B cell (primary cell): Measurements from ENCODE around the gene UNC5B. TPM values are rescaled to one million over a fixed set of nuclear protein-coding genes. Genes with fewer than 3 reads are reported as not detected.

ENCODE experiments used
- ATAC-seq: fragments of 200-7000 bp; cut with Tn5 transposase; one replicate; pipeline ENCODE4 v1.10.0; 2021; ENCODE audit warnings: low read depth, mild to moderate bottlenecking, moderate number of reproducible peaks, moderate library complexity
- CTCF ChIA-PET: fragments of 350-600 bp; sonication (Branson Sonifier 250); formaldehyde crosslinking; loops from one replicate; lab custom pipeline; 2021; ENCODE audit warnings: antibody characterized with exemption, inconsistent platforms; lab: Charles Lee
- POLR2A ChIA-PET: fragments of 350-600 bp; sonication (Branson Sonifier 250); formaldehyde crosslinking; loops from one replicate; lab custom pipeline; 2021; ENCODE audit warnings: antibody characterized with exemption; lab: Charles Lee
- DNase-seq: peaks from one replicate; pipeline ENCODE4 v3.0.0; 2013
- H2AFZ ChIP-seq: 2 replicates; pipeline ENCODE4 v1.6.1; 2012; ENCODE audit warnings: mild to moderate bottlenecking, low read depth, low read length; ENCODE audit not compliant: insufficient read depth, poor library complexity, severe bottlenecking
- H3K27ac ChIP-seq, 2 donors: 1 replicate in 1 of 2; 2 replicates in 1 of 2; pipeline ENCODE4 v1.5.1; 2012 to 2013; ENCODE audit warnings: low read length in 2 of 2, mild to moderate bottlenecking in 2 of 2, moderate library complexity in 1 of 2
- H3K27me3 ChIP-seq, 4 experiments: fragments of 200-600 bp in 1 of 4; sonication (generic) in 1 of 4; replicated peaks in 1 of 4; 1 replicate in 2 of 4; 2 replicates in 2 of 4; pipeline versions ENCODE4 v1.6.1 to v1.7.0; 2013 to 2016; ENCODE audit warnings: low read length in 3 of 4, mild to moderate bottlenecking in 2 of 4, mixed read lengths in 1 of 4, moderate library complexity in 1 of 4; ENCODE audit not compliant: insufficient read depth in 4 of 4, control insufficient read depth in 3 of 4; ENCODE audit errors: control extremely low read depth in 1 of 4
- H3K36me3 ChIP-seq, 2 experiments: replicated peaks in 1 of 2; 1 replicate in 1 of 2; 2 replicates in 1 of 2; pipeline versions ENCODE4 v1.6.1 to v1.7.1; 2013; ENCODE audit warnings: low read length in 1 of 2; ENCODE audit not compliant: insufficient read depth in 2 of 2, control insufficient read depth in 1 of 2; ENCODE audit errors: control extremely low read depth in 1 of 2, extremely low read depth in 1 of 2
- H3K4me1 ChIP-seq, 2 donors: fragments of 200-600 bp in 1 of 2; sonication (generic) in 1 of 2; 1 replicate in 1 of 2; 2 replicates in 1 of 2; pipeline versions ENCODE4 v1.5.1 to v1.6.1; 2013 to 2017; ENCODE audit warnings: low read length in 2 of 2; ENCODE audit not compliant: control insufficient read depth in 2 of 2, insufficient read depth in 2 of 2
- H3K4me2 ChIP-seq: replicated peaks from 2 replicates; pipeline ENCODE3; 2012; ENCODE audit warnings: mild to moderate bottlenecking, low read depth, low read length; ENCODE audit not compliant: poor library complexity, severe bottlenecking
- H3K4me3 ChIP-seq, 5 experiments: fragments of 200-600 bp in 1 of 5; sonication (generic) in 1 of 5; 1 replicate in 3 of 5; 2 replicates in 2 of 5; pipeline versions ENCODE4 v1.5.1 to v1.7.0; 2011 to 2016; ENCODE audit warnings: low read length in 4 of 5, mild to moderate bottlenecking in 4 of 5, low read depth in 2 of 5, control low read depth in 1 of 5, moderate library complexity in 1 of 5; ENCODE audit not compliant: insufficient read depth in 1 of 5; ENCODE audit errors: control extremely low read depth in 1 of 5, extremely low read depth in 1 of 5
- H3K79me2 ChIP-seq: fragments of 200-600 bp; sonication (generic); one replicate; pipeline ENCODE4 v1.6.0; 2016; ENCODE audit warnings: low read length; ENCODE audit not compliant: control insufficient read depth, insufficient read depth
- H3K9ac ChIP-seq: fragments of 200-600 bp; sonication (generic); 2 replicates; pipeline ENCODE4 v1.6.1; 2017; ENCODE audit warnings: mild to moderate bottlenecking, low read length, moderate library complexity
- H3K9me3 ChIP-seq, 3 donors: one replicate each; pipeline versions ENCODE4 v1.6.1 to v1.7.1; 2013; ENCODE audit warnings: low read length in 2 of 3; ENCODE audit not compliant: control insufficient read depth in 2 of 3, insufficient read depth in 1 of 3; ENCODE audit errors: control extremely low read depth in 1 of 3
- H4K20me1 ChIP-seq: 2 replicates; pipeline ENCODE4 v1.6.0; 2012; ENCODE audit warnings: mild to moderate bottlenecking, low read length; ENCODE audit not compliant: insufficient read depth, control insufficient read depth, poor library complexity, severe bottlenecking
- H3K27ac Mint-ChIP-seq: one replicate; pipeline ENCODE4 v1.8.0; 2021; ENCODE audit warnings: mixed read lengths
- H3K27me3 Mint-ChIP-seq: one replicate; pipeline ENCODE4 v1.8.0; 2021; ENCODE audit warnings: mixed read lengths
- H3K4me1 Mint-ChIP-seq: one replicate; pipeline ENCODE4 v1.8.0; 2021; ENCODE audit warnings: mixed read lengths
- H3K4me3 Mint-ChIP-seq: one replicate; pipeline ENCODE4 v1.8.0; 2021; ENCODE audit warnings: mixed read lengths
- H3K9me3 Mint-ChIP-seq: one replicate; pipeline ENCODE4 v1.8.0; 2022; ENCODE audit warnings: mixed read lengths; ENCODE audit not compliant: insufficient read depth
- EZH2 ChIP-seq: IDR thresholded peaks from 2 replicates; pipeline ENCODE4 v1.6.1; 2012; ENCODE audit warnings: borderline replicate concordance, low read depth, mild to moderate bottlenecking, moderate library complexity, low read length; ENCODE audit not compliant: insufficient read depth, poor library complexity, severe bottlenecking
- WGBS: methylation state at CpG from one replicate; pipeline ENCODE4 v1.1.5; 2013; ENCODE audit warnings: missing lambda C conversion rate; ENCODE audit not compliant: insufficient coverage; 5-methylcytosine and 5-hydroxymethylcytosine counted together
- intact Hi-C: fragments of 100-400 bp; cut with micrococcal nuclease; formaldehyde crosslinking; loops from one replicate; pipeline ENCODE4 v1.10.0; 2022
- polyA plus RNA-seq: library from polyadenylated mRNA; depleted of rRNA; stranded (reverse); fragments of >200 nt; gene quantifications from 2 replicates; pipeline ENCODE4 v1.2.3, GENCODE V29; 2012
- total RNA-seq, 2 donors: library from RNA; stranded (reverse); fragments of 120-200 nt in 1 of 2; gene quantifications; 1 replicate in 1 of 2; 2 replicates in 1 of 2; pipeline versions ENCODE4 v1.2.3 to v1.2.4, GENCODE V29; 2013 to 2022
- TF ChIP-seq, protein P1 (sequence below): fragments of 200-600 bp; IDR thresholded peaks from one replicate; pipeline ENCODE4 v1.8.0; 2022; ENCODE audit warnings: antibody characterized with exemption, mild to moderate bottlenecking

The UNC5B gene
- total and polyA plus RNA-seq, 2 donors (not counting 1 experiment from before 2014, with no cell fraction given), result not detected

DNA sequence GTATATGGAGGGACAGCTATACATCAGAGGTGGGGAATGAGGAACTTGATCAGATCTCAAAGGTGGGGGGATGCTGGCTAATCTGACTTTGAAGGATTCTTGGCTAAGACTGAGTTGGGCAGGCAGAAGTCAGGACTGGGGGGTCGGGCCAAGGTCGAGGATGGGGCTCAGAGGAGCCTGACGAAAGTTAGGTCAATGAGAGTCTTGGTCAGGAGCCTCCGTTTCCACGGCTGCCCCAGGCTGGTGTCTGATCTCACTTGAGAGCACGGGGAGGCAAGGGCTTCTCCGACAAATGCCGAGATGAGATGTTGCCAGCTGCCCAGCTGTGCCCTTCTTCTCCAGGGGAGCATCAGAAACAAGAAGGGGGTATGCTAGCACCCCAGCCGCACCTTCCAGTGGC, 112.4 kb downstream of the UNC5B start:
- DNase-seq (no peak), ATAC-seq (no peak)
- TF ChIP-seq, protein P1, sequence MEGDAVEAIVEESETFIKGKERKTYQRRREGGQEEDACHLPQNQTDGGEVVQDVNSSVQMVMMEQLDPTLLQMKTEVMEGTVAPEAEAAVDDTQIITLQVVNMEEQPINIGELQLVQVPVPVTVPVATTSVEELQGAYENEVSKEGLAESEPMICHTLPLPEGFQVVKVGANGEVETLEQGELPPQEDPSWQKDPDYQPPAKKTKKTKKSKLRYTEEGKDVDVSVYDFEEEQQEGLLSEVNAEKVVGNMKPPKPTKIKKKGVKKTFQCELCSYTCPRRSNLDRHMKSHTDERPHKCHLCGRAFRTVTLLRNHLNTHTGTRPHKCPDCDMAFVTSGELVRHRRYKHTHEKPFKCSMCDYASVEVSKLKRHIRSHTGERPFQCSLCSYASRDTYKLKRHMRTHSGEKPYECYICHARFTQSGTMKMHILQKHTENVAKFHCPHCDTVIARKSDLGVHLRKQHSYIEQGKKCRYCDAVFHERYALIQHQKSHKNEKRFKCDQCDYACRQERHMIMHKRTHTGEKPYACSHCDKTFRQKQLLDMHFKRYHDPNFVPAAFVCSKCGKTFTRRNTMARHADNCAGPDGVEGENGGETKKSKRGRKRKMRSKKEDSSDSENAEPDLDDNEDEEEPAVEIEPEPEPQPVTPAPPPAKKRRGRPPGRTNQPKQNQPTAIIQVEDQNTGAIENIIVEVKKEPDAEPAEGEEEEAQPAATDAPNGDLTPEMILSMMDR, result no peak
- no peak for TF ChIP-seq EZH2
- ChIA-PET POLR2A (no interaction called here), CTCF (interaction anchor here (0.8 to 1.7 kb wide), 3 partner anchors 10 to 284 kb away, joined by 3 to 7 read pairs (median 4); no protein-coding TSS in a partner anchor)
- no peaks in the 10 kb centered on the region for H3K9me3 Mint-ChIP-seq
- H4K20me1 ChIP-seq, result no peaks in the 10 kb centered on the region
- H3K27ac ChIP-seq, result no peak overlapping the region
- peaks cover 4% of the 10 kb centered on the region for H3K79me2 ChIP-seq
- over 99% methylated on average over 9 of the region's 9 CpGs for WGBS
- H3K4me1 Mint-ChIP-seq, result peaks cover 4% of the 10 kb centered on the region
- no peaks in the 10 kb centered on the region for H3K27me3 Mint-ChIP-seq
- no peak overlapping the region for H3K4me2 ChIP-seq
- no peak overlapping the region for H3K4me3 Mint-ChIP-seq
- no peak overlapping the region for H3K27ac Mint-ChIP-seq
- H2AFZ ChIP-seq, result no peak overlapping the region
- H3K27me3 ChIP-seq, result no peaks in the 10 kb centered on the region
- H3K9ac ChIP-seq, result no peak overlapping the region
- H3K36me3 ChIP-seq, result peaks cover 0 to 13% of the 10 kb centered on the region in 2 experiments
- no peaks in the 10 kb centered on the region for H3K9me3 ChIP-seq
- H3K4me1 ChIP-seq, result peaks cover 3 to 6% of the 10 kb centered on the region in 2 donors
- intact Hi-C loops, result no loop called here
- no peak overlapping the region for H3K4me3 ChIP-seq

DNA sequence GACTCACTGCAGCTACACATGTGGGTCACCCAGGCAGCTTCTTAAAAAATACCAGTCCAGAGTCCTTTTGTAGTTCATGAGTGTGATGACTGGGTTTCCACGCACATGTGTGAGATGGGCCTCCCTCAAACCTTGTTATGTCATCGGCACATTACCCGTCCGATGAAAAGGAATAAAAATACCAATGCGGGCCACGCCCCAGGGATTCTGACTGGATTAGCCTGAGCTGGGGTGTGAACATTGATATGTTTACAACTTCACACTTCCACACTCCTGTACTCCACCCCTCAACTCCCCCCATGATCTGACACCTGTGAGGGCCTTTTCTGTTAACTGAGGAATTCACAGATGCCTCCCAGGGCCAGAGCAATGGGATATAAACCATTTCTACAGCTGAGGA, 112.9 kb downstream of the UNC5B start:
- H3K4me1 ChIP-seq, result peaks cover 0 to under 1% of the 10 kb centered on the region in 2 donors
- H2AFZ ChIP-seq, result no peak overlapping the region
- DNase-seq (no peak), ATAC-seq (no peak)
- 100% methylated on average over 3 of the region's 6 CpGs for WGBS
- POLR2A ChIA-PET, result no interaction called here
- H3K4me3 ChIP-seq, result no peak overlapping the region
- H3K27ac ChIP-seq, result no peak overlapping the region
- Mint-ChIP-seq H3K4me1 (peaks cover 1% of the 10 kb centered on the region), H3K4me3 (no peak overlapping the region), H3K27me3 (no peaks in the 10 kb centered on the region), H3K27ac (no peak overlapping the region), H3K9me3 (no peaks in the 10 kb centered on the region)
- H3K79me2 ChIP-seq, result peaks cover 5% of the 10 kb centered on the region
- H3K27me3 ChIP-seq, result no peaks in the 10 kb centered on the region
- H3K9me3 ChIP-seq, result no peaks in the 10 kb centered on the region
- intact Hi-C loops, result no loop called here
- no peak overlapping the region for H3K9ac ChIP-seq
- H3K4me2 ChIP-seq, result no peak overlapping the region
- H3K36me3 ChIP-seq, result peaks cover 0 to 13% of the 10 kb centered on the region in 2 experiments
- no peaks in the 10 kb centered on the region for H4K20me1 ChIP-seq
- TF ChIP-seq, protein P1, result no peak
- no peak for TF ChIP-seq EZH2
- CTCF ChIA-PET, result interaction anchor here (0.8 to 1.4 kb wide), 4 partner anchors 21 to 371 kb away, joined by 3 to 5 read pairs (median 4); no protein-coding TSS in a partner anchor
